ENCODE data around the gene ATP6V0A1.

Gene ATP6V0A1

DNA sequence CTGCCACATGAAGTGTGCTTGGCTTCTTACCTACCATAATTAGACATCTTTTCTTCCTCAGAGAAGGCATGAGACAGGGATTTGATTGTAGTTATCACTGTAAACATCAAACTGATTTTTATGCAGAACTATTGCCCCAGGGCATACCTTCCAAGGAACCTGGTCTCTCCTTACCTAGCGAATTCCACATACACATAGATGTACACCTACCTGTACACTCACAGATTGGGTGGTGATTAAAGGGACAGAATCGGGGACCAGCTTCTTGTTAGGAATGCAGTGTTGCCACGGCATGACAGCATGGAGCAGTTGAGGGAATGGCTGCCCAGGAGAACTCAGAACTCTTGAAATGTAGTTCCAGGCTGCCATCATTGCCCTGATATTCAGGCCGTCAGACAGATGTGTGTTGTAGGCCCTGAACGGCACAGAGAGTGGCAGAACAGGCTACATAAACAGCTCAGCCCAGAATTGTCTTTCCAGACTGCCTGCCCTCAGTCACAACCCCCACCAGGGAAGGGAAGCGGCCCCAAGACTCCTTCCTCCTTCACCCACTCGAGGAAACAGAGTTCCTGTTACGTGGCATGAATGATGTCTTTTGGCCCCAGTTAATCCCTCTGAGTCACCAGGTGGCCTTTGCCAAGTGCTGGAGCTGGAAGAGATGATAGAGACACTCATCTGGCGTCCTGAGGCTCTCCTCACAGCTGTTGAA lies 59.5 kb downstream of the ATP6V0A1 start:
- DNase-seq (ENCODE audit: low read depth in 3 of 3, low spot score in 1 of 3), result no peak

DNA sequence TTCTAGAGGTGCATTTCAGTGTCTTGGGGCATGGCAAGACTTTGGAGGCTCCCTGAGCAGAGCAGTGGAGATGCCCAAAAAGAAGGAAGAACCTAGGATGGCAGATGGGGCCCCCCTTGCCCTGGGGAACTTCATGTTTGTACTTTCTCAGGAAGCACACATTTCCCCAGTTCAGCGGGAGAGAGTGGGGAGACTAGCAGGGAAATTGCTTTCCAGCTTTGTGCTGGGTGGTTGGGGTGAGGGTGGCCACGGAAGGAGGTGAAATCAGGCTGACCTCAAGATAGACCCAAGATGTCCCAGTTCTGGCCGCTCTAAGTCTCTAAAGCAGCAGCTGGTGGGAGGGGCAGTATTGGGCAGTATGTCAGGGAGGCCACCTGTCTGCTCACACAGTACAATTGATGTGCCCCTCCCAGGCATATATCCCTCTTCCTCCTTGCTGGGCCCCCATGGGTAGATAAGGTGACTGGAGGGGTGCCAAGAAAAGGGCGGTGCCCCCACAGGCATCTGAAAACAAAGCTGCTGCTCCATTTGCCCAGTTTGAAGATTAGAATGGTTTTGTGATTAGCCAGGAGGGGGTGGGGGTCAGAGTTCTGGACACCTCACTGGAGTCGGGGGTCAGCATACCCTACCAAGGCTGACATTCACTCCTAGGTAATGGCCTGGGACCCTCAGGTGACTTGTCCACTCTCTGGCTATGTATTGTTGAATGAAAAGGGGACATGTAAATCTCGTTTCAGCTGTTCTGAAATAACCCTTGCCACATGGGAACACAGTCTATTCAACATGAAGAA lies 60.3 kb downstream of the ATP6V0A1 start:
- DNase-seq (ENCODE audit: low read depth in 3 of 3, low spot score in 1 of 3), result no peak

DNA sequence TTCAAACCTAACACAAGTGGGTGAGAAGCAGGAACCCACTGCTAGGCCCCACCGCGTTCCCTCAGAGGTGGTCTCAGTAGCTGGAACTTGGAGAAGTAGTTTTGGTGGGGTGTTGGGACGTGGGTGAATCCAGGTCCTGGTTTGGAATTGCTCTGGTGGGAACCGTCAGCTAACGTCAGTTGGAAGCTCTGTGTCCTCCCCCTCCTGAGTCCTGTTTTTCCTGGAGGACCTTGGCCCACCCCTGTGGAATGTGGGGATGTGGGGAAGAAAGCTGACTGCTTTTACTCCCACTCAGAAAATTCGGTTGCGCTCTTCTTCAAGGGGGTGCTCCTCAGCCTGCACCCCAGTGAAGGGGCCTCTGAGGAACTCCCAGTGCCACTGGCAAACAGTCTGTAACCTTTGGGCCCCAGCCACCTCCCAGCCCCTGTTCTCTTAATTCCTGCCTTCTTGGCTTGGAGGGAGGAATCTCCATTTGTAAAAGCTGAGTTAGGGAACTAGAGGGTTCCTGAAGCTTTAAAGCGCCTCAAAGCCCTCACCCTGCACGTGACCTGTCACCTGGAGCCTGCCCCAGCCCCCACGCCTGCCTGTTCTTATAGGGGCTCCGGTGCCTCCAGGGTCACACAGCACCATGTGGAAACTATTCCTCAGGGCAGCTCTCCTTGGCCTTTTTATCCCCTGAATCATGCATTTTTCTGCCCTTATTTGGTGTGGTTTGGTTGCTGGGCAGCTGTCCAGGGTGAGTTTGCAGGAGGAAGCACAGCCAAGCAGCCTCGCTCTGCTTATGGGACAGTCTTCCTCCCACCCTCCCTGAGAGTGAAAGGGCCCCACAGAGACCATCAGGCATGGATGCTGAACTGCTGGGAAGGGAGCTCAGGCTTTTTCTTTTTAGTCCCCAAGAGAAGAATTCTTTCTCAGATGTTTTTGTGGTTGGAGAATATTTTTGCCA lies 61.1 kb downstream of the ATP6V0A1 start:
- DNase-seq (ENCODE audit: low read depth in 3 of 3, low spot score in 1 of 3), result no peak

DNA sequence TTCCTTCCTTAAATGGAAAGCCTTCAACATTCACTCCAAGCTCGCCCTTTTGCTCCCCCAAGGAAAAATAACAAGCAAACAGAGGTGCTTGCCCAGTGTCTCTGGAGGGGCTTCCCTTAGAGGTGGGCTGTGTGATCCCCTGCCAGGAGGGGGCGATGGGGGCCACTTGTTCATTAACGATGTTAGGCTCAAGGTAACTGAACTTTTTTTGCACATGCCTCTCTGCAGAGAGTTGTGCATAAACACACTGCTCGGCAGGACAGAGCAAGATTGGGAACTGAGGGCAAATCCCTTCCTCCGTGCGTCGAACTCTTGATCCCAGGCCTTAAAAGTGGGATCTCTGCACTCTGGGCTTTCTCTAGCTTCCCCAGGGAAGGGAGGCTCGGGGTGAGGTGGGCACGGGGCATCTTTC lies 61.9 kb downstream of the ATP6V0A1 start:
- DNase-seq (ENCODE audit: low read depth in 3 of 3, low spot score in 1 of 3), result no peak

DNA sequence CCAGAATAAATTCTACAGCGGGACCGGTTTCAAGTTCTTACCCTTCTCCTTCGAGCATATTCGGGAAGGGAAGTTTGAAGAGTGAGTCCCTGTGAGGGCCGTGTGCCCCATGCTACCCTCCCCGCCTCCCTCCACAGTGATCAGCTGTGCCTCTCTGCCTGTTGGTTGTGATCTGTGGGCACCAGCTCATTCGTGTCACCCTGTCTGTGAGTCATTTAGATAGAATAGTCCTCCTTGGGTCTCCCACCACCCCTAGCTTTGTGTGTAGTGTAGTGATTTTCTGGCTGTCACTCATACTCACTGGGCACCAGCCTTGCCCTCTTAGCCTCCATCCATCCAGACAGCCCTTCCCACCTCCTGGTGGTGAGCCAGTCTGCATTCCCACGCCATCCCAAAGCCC lies 62.4 kb downstream of the ATP6V0A1 start:
- DNase-seq (ENCODE audit: low read depth in 3 of 3, low spot score in 1 of 3), result no peak

DNA sequence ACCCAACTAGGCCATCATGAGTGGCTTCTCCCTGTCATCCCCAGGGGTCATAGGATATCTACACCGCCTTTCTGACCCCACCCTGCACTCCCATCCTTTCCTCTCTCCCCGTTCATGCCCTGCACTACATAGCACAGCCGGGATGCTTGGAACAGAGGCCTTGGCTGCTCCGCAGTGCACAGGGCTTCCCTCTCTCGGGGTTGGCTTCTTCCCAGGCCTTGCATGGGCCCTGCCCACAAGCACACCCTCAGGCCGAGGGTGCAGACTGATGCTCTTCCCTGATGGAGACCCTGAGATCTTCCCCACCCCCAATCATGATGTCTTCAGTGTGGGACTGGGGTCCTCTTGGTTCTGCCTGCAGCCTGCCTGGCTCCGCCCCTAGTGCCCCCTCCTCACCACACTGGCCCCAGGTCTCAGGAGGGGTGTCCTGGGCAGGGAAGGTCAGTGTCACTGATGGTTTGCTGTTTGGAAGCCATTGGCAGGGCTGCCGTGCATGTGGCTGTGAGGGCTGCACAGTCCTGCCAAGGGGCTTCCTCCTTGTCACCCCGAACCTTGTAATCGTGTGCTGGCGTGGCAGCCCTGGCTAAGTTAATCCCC lies 63.1 kb downstream of the ATP6V0A1 start:
- DNase-seq (ENCODE audit: low read depth in 3 of 3, low spot score in 1 of 3), result no peak

DNA sequence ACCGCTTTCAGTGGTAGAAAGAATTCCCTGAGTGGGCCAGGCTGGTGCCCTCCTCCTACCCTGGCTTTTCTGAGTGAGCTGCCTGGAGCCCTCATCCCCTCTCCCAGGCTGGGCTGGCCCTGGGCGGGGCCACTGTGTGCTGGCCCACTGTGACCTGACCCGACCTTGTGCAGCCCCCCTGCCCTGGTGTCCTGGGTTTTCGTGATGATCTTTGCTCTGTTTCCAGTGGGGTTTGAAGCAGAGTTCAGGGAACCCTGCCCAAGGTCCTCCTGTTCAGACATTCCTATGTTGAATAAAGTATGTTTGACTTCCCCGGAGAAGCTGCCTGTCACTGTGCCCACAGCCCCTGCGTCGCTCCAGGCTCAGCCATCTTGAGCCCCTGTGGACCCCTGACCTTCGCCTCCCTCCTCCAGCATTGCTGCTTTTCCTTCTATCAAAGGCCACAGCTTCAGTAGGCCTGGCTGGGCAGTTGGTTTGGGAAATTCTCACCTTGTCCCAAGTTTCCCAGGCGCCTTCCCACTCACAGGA lies 63.6 kb downstream of the ATP6V0A1 start:
- no peak for DNase-seq (ENCODE audit: low read depth in 3 of 3, low spot score in 1 of 3)

DNA sequence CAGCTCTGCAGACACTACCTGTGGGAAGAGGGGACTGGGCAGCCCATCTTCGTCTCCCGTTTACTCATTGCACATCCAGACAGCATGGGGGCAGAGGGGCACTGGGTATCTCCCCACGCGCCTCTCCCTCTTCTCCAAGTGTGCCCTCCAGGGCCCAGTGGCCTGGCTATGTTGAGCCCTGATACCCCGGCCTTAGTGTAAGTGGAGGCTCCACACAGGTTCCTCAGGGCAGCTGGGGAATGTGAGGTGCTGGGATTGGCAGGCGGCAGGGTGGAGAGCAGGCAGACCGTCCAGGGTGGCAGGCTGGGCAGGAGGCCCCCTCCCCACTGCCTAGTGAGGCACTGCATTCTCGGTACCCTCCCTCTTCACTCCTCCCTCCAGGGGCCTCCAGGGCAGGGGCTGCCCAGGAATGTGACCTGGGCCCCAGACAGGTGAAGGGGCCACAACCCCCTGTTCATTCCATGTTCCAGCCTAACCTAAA lies 64.2 kb downstream of the ATP6V0A1 start:
- DNase-seq (ENCODE audit: low read depth in 3 of 3, low spot score in 1 of 3), result no peak

DNA sequence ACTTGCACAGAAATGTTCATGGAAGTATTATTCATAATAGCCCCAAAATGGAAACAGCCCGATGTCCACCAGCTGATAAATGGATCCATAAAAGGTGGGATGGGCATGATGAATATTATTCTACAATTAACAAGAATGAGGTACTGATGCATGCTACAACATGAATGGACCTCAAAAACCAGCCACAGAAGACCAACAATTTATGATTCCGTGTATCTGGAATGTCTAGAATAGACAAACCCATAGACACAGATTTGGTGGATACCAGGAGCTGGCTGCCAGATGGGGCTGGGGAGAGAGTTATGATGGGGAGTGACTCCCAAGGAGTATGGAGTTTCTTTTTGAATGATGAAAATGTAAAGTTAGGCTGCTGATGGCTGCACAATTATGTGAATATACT lies 66.5 kb downstream of the ATP6V0A1 start:
- DNase-seq (ENCODE audit: low read depth in 3 of 3, low spot score in 1 of 3), result no peak

DNA sequence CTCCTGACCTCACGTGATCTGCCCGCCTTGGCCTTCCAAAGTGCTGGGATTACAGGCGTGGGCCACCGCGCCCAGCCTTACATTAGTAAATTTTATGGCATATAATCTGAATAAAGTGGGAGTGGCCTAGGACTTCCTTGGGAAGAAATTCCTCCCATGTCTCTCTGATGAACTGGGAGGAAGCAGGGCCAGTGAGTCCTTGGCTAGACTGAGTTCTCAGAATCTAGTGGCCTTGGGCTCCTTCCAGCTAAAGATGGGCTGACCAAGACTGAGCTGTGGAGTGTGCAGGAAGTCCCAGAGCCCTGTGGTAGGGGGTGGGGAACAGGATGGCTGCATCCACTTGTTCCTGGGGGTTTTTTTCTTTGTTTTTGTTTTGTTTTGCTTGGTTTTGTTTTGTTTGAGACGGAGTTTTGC lies 67.4 kb downstream of the ATP6V0A1 start:
- DNase-seq (ENCODE audit: low read depth in 3 of 3, low spot score in 1 of 3), result no peak

DNA sequence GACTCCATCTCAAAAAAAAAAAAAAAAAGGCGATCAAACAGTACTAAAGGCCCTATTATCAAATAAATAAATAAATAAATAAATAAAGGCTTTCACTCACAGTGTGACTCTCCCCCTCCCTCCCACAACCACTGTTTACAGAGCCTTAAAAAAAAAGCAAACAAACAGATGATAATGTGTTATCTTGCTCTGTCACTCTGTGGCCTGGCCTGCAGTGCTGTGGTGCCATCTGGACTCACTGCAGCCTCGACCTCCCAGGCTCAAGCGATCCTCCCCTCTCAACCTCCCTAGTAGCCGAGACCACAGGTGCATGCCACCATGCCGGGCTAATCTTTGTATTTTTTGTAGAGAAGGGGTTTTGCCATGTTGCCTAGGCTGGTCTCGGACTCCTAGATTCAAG lies 69.3 kb downstream of the ATP6V0A1 start:
- DNase-seq (ENCODE audit: low read depth in 3 of 3, low spot score in 1 of 3), result no peak

DNA sequence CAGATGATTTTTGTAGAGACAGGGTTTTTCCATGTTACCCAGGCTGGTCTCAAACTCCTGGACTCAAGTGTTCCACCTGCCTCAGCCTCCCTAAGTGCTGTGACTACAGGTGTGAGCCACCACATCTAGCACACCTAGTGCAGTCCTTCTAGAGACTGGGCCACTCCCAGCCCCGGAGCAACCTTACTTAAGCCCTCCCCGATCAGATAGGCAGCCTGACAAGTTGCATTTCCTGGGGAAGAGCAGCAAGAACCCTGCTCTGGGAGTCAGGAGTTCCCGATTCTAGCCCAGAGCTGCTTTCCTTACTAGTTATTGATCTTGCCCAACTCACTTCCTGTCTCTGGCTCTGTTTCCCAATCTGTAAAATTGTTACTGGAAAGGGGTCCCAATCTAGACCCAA lies 70.4 kb downstream of the ATP6V0A1 start:
- DNase-seq (ENCODE audit: low read depth in 3 of 3, low spot score in 1 of 3), result no peak

DNA sequence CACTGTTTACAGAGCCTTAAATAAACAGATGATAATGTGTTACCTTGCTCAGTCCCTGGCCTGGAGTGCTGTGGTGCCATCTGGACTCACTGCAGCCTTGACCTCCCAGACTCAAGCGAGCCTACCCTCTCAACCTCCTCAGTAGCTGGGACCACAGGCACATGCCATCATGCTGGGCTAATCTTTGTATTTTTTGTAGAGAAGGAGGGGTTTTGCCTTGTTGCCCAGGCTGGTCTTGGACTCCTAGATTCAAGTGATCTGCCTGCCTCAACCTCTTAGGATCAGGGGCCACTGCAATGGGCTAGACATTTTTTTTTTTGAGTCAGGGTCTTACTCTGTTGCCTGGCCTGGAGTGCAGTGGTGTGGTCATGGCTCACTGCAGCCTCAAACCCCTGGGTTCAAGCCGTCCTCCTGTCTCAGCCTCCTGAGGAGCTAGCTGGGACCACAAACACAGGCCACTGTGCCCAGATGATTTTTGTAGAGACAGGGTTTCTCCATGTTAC lies 72.3 kb downstream of the ATP6V0A1 start:
- no peak for DNase-seq (ENCODE audit: low read depth in 3 of 3, low spot score in 1 of 3)

DNA sequence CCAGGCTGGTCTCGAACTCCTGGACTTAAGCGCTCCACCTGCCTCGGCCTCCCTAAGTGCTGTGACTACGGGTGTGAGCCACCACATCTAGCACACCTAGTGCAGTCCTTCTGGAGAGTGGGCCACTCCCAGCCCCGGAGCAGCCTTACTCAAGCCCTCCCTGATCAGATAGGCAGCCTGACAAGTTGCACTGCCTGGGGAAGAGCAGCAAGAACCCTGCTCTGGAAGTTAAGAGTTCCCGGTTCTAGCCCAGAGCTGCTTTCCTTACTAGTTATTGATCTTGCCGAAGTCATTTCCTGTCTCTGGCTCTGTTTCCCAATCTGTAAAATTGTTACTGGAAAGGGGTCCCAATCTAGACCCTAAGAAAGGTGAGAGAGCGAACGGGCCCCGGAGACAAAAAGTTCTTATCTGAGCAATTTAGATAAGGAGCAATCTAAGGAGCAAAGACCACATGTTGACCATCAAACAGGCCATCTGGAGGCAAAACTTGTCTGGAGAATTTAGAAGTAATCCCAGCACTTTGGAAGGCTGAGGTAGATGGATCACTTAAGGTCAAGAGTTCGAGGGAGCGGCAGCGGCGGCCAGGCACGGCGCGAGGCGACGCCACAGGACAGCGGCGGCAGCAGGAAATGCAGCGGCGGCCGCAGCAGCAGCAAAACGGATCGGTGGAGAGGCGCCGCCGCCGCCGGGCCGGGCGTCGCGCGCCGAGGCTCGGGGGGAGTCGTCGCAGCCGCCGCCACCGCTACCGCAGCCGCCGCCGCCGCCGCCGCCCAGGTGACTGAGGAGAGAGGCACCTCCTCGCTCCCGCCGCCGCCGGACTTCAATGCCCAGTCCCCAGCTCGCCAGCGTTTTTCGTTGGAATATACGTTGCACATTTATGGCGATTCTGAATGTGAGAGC lies 73.0 kb downstream of the ATP6V0A1 start:
- DNase-seq (ENCODE audit: low read depth in 3 of 3, low spot score in 1 of 3), result peak in 2 of 3 donors; percentile 13 to 32

DNA sequence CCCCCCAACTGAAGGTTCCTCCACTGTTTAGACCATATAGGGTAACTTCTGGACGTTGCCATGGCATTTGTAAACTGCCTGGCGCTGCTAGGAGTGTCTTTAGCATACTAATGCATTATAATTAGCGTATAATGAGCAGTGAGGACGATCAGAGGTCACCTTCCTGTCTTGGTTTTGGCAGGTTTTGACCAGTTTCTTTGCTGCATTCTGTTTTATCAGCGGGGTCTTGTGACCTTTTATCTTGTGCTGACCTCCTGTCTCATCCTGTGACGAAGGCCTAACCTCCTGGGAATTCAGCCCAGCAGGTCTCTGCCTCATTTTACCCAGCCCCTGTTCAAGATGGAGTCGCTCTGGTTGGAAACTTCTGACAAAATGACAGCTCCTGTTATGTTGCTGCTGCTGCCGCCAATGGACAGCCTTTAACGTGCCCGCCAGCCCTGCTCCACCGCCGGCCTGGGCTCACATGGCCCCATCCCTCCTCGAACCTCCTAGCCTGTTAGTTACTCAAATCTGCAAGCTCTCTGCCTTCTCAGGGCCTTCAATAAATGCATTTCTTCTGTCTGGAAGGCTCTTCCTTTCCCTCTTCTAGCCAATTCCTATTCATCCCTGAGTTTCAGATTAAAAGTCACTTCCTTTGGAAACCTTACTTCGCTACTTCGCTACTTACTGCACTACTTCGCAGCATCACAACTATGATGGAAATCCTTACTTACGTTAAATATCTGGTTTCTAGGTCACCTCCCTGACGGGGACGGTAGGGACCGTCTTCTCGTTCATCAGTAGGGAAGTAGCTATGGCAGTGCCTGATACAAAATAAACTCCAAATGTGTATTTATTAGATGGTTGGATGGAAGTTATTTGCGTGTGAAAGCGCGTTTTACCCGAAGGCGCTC lies 76.7 kb downstream of the ATP6V0A1 start:
- DNase-seq (ENCODE audit: low read depth in 3 of 3, low spot score in 1 of 3), result no peak

DNA sequence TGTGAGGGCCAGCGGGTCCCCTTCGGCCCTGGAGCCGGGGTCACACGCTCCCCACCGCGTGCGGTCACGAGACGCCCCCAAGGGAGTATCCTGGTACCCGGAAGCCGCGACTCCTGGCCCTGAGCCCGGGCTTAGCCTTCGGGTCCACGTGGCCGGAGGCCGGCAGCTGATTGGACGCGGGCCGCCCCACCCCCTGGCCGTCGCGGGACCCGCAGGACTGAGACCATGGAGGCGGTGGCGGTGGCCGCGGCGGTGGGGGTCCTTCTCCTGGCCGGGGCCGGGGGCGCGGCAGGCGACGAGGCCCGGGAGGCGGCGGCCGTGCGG lies 77.3 kb downstream of the ATP6V0A1 start, which contains the start of gene NAGLU:
Gene NAGLU, plus strand, starts transcription at position 194 of the 324 bp plus-strand sequence. Its CDS starts 32 bp downstream, at position 226.
- peak; percentile 50 to 71 (median 56) for DNase-seq (ENCODE audit: low read depth in 3 of 3, low spot score in 1 of 3)

DNA sequence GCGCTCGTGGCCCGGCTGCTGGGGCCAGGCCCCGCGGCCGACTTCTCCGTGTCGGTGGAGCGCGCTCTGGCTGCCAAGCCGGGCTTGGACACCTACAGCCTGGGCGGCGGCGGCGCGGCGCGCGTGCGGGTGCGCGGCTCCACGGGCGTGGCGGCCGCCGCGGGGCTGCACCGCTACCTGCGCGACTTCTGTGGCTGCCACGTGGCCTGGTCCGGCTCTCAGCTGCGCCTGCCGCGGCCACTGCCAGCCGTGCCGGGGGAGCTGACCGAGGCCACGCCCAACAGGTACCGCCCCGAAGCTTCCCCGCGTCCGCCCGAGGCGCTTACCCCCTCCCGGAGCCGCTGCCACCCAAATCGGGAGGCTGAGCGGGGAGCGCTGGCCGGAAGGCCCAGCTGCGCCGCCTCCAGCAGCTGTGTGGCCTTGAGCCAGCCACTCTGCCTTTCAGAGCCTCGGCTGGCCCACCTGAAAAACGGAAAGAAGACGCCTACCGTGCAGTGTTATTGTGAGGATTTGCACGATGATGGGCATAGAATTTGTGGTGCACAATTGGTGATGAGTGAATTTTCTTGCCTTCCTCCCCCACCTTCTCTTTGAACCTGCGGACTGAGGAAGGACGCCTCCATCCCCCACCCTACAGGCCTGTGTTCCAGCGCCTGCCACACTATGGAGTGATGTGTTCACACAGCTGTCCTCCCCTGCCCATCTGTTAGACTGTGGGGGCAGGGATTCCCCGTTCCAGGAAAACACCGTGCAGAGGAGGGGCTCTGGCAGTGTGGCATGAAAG lies 77.9 kb downstream of the ATP6V0A1 start:
- peak in 2 of 3 donors; percentile 30 to 54 for DNase-seq (ENCODE audit: low read depth in 3 of 3, low spot score in 1 of 3)
